ENCODE results near the gene ATF6.

DNA sequence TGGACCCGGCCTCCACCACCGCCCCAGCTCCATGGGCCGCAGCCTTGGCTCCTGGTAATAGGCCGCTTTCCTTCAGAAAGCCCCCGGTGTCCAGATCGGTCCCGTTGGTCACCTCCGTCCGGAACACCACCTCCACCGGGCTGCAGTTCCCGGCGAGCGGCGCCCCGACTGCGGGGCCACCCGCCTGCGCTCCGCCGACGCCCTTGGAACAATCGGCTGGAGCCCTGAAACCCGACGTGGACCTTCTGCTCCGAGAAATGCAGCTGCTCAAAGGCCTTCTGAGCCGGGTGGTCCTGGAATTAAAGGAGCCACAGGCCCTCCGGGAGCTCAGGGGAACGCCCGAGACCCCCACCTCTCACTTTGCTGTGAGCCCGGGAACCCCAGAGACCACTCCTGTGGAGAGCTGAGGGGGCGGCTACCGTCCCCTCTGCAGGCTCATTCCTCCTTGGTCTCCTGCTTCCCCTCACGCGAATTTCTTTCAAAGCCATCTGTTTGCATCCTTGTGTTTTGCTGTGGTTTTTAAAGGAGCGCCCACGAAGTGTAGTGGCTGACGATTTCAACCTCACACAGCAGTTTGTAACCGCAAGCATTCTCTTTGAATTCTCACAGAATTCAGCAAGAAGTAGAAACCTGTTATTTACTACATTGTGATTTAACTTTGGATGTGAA is 38.7 kb upstream of the ATF6 start:
- TF ChIP-seq CTCF (IDR thresholded peaks at IDR 0.05; ENCODE audit: low read length) (no peak), EZH2 (optimal IDR thresholded peaks at IDR 0.05; ENCODE audit: low read depth, low read length) (no peak), EZH2phosphoT487 (IDR thresholded peaks at IDR 0.05; ENCODE audit: low read length) (no peak)

Data from MM.1S (cell line).